RPMI8226 (cell line): Measurements from ENCODE around the gene KCNS3.
A peak's percentile ranks its signal among the peaks of the same experiment; 100 is the strongest.

ENCODE experiments used
- DNase-seq: peaks from one replicate; pipeline ENCODE4 v3.0.0-alpha.2; 2015

The KCNS3 gene

GRCh38 chr2:17878281-17879136 is at the start of gene KCNS3:
Gene KCNS3, plus strand, starts transcription at chr2:17878667. Its CDS starts 52,342 bp downstream, at chr2:17931009.
- DNase-seq = peak; percentile 80

GRCh38 chr2:17830053-17831034 is 48.1 kb upstream of the KCNS3 start:
- peak; percentile 50 for DNase-seq

DNA sequence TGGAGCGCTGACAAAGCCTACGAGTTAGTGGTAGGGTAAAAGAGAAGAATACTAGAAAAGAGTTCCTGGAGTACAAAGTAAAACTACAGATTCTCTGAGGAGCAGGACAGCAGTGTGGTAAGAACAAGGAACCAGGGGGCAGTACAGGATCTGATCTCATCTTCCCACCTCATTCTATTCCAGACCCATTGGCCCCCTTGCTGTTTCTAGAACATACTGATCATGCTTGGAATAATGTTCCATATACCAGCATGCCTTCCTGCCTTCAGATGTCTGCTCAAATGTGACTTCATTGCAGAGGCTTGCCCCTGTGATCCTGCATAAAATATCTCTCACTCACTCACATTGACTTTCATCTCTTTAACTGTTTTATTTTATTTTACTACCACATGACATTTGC is 43.0 kb upstream of the KCNS3 start:
- no peak for DNase-seq

GRCh38 chr2:17839959-17840358 is 38.5 kb upstream of the KCNS3 start:
- DNase-seq = no peak

DNA sequence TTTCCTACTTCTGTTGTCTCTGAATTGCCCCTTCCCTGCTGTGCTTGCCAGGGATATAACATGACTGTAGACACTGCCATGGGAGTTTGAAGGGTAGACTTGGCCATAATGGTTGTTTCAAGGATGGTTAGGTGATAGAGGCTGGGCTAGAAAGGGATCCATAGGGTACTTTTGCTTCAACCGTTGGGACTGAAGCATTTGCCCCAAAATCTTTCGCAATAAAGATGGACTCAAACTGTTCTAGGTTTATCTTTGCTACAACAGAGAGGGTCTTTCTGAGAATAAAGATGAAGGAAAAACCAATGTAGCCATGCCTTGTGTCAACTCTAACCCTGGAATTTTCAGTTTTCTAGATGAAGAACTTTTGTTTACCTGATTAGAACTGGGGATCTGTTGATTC is 35.0 kb upstream of the KCNS3 start:
- no peak for DNase-seq

GRCh38 chr2:17845806-17846205 is 32.7 kb upstream of the KCNS3 start:
- no peak for DNase-seq

DNA sequence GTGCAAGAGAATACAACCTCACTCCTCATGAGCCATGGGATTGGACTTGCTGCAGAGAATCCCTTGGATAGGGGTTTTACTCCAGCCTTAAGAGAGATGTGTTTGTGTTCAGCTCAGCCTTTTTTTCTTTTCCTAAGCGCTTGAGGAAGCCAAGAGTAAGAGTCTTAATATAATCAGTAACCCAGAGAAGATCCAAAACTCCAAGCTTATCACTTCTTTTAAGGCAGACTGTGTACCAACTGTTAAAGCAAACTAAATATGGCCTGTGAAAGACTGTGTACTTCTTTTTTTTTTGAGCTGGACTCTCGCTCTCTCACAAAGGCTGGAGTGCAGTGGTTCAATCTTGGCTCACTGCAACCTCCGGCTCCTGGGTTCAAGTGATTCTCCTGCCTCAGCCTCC is 31.8 kb upstream of the KCNS3 start:
- no peak for DNase-seq

DNA sequence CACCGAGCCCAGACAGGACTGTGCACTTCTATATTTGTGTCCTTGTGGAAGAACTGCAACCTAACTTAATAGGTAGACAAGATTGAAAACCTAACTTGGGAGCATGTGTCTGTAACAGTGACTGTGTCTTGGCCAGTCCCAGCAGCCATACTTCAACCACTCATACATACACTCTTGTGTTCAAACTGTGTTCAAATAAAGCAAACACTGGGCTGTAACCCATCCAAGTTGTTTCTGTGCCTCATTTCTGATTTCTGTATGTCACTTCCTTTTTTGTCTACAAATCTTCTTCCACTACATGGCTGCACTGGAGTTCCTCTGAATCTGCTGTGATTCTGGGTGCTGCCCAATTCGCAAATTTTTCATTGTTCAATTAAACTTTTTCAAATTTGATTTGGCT is 31.2 kb upstream of the KCNS3 start:
- no peak for DNase-seq

DNA sequence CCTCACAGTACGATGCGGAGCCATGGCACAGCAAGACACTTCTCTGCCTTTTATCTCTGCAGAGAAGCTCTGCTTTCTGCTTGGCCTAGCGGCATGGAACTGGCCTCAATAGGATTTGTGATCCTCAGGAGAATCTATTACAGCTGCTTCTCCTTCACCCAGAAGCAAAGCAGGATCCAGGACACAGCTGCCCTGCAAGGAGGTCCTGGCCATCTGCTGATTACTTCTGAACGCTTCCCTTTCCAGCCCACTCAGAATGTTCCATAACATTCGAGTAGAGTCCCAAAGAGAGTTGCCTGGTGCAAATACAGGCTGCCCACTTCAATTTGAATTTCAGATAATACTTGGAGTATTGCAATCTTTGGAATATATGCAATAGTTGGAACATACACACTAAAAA is 29.2 kb upstream of the KCNS3 start:
- no peak for DNase-seq

GRCh38 chr2:17850151-17850550 is 28.3 kb upstream of the KCNS3 start:
- DNase-seq = no peak

DNA sequence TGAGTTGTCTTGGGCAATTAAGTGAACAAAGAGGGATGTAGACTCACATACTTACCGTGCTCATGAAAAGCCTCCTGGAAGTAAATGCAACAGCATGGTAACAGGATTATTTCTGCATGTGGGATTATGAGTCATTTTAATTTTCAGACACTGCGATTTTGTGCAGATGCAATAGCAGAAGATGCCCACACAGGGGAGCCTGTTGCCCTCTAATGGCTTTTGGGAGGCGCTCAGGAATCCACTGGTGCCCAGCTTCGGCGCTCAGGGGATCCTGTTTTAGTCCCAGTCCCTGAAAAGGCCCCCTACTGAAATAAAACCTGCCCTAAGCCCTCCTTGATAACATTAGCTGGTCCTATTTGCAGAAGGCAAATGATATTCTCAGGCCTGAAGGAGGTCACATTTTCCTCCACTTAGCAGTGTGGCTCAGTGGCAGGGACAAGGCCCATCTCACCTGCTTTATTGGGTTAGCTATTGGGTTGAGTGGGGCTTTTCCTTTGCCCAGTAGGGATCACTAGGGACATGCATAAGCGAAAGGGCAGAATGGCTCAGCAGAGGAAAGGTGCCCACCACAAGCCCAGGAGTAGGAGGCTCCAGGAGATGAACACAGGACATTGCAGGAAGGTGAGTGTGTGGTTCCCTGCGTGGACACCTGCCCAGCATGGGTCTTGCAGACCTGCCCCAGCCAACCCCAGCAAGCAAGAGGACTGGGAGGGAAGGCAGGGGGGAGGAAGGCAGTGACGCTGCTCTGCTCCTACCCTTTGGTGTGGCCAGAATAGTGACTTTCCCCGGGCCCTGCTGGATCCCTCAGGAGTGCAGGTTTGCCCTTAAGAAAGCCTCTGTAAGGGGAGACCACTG is 26.5 kb upstream of the KCNS3 start:
- DNase-seq = peak; percentile 70

DNA sequence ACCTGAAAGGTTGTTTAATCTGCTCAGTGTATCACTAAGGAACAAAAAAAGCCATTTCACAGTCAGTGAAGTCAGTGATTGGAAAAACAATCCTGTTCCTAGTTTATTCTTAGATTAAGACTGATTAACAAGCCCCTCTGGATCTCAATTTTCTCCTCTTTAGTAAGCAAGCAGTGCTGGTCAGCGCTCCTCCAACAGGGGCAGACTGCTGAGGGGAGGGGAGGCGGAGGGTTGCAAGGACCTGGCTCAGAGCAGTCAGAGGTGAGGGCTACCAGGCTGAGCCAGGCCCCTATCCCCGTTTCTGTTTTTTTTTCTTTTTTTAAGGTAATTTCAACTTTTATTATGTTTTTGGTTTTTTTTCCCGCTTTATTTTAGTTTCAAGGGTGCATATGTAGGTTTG is 24.7 kb upstream of the KCNS3 start:
- no peak for DNase-seq

- DNase-seq = no peak
Measured at GRCh38 chr2:17857021-17857420, 21.4 kb upstream of the KCNS3 start.

- DNase-seq = no peak
Measured at GRCh38 chr2:17858064-17858463, 20.4 kb upstream of the KCNS3 start.

DNA sequence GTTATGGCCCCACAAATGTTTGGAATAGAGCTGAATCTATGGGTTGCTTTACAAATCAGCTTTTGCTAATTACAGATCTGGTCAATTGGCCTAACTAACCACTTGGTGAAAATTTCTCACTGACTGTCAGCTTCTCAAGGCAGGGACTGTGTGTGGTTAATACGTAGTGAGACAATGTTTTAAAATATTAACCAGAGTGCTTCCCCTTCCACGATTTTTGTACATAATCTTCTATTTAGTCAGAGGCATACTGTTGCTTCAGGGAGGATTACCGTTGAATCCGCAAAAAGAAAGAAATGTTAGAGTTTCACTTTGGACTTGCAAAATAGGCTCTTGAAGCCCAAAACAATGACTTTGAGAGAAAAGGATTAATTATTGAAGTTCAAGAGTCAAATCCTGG is 14.9 kb upstream of the KCNS3 start:
- DNase-seq = no peak

DNA sequence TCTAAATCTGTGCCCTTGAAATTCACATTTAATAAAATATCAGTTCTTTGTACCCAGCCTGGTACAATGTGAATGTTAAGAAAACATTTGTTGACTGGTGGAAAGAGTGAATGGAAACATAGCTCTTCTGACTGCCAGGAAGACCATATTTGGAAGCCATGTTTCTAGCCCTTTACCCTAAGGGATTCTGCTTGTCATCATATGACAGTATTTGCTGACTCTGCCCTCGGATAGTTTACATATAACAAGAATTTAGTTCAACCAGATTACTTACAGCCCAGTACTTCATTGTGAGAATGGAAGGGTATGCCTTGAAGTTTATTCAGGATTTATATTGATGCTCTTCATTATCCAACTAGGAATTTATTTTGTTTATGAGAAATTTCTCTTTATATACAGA is 13.8 kb upstream of the KCNS3 start:
- no peak for DNase-seq

- DNase-seq = no peak
Measured at GRCh38 chr2:17867133-17867532, 11.3 kb upstream of the KCNS3 start.

DNA sequence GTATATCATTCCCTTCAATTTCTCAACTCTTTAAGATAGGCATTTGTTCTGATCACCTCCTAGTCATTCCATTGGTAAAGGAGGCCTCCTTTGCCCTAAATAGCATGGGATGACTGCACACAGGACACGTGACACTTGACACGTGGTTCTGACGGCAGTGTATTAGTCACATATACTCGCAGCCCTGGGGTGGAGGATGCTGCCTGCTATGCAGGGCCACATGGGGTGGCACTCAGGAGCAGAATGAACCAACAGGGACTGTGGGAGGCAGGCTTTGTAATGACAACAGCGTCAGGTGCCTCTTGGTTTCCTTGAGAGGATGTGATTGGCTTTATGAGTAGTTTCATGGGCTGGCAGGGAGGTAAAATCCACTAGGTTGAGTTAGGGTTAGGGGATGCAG is 9.3 kb upstream of the KCNS3 start:
- no peak for DNase-seq

- no peak for DNase-seq
Measured at GRCh38 chr2:17871639-17872038, 6.8 kb upstream of the KCNS3 start.

GRCh38 chr2:17873021-17873420 is 5.4 kb upstream of the KCNS3 start:
- DNase-seq = no peak

DNA sequence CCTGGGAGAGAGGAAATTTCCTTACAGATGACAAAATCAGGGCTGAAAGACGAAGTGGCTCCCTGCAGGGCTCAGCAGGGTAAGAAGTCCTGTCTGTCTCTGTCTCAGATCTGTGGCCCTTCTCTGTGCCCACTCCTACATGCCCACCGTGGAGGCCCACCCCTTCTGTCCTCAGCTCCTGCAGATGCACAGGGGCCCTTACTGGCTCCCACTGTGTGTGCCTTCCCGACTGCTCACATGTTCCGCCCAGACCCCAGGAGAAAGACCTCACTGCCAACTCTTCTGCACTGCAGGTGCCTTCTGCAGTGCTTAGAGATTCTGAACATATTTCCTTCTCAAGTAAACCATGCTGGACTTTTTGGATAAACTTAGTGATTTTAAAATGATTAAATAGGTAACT is 1.9 kb upstream of the KCNS3 start:
- DNase-seq = no peak

DNA sequence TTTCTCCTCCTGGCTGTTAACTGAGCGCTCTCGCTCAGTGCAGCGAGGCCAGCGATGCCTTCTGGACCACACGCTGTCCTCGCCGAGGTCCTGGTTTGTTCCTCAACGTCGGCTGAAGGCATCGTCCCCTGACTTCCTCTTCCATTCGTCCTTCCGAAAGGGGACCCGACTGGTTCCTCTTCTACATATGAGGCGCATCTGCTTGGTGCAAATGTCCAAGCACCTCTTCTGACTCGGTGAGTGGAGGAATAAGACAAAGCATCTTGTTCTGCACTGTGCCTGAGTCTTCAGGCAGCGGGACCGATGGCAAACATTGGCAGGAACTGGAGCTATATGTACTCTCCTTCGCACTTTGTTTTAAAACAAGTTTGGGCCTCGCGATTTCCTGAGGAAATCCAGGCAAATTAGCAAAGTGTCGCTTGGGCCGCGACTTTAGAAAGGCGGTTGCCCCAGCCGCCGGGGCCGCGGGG is 621 bp upstream of the KCNS3 start:
- peak; percentile 67 for DNase-seq
